GM23248 (cell line): Measurements from ENCODE around the gene OR52B2.

Experiments used
- EZH2 ChIP-seq: fragments of 200-600 bp; sonication (generic); IDR thresholded peaks from 2 replicates; pipeline ENCODE4 v1.6.1; 2018; ENCODE audit warnings: antibody characterized with exemption, mild to moderate bottlenecking; ENCODE audit not compliant: insufficient read depth, poor library complexity, severe bottlenecking
- EZH2phosphoT487 ChIP-seq: fragments of 200-600 bp; sonication (generic); IDR thresholded peaks from 2 replicates; pipeline ENCODE4 v1.6.1; 2018; ENCODE audit warnings: antibody characterized with exemption, moderate library complexity, mild to moderate bottlenecking, low read depth; ENCODE audit not compliant: insufficient read depth

- no peak for TF ChIP-seq EZH2
- no peak for TF ChIP-seq EZH2phosphoT487
These were observed 21.6 kb upstream of the OR52B2 start for GRCh38 chr11:6191742-6192141.
